Activated naive CD4-positive, alpha-beta T cell treated with anti-CD3 and anti-CD28 coated beads, Interleukin-2, amount 10 ng/mL, durations not matched to agents 7 days and 5 days (primary cell): ENCODE data around the gene SEC24C.
"Not testable (repeated sequence)": the region's sequence is repeated elsewhere in the genome, so short reads cannot be mapped to it uniquely, and the experiment has no call there.

Experiments used
- CTCF ChIA-PET: fragments of 350-600 bp; sonication (Branson Sonifier 250); formaldehyde crosslinking; loops from one replicate; lab custom pipeline; 2021; ENCODE audit warnings: antibody characterized with exemption; lab: Charles Lee
- DNase-seq: peaks from one replicate; pipeline ENCODE4 v3.0.0-alpha.2; 2020
- H3K27ac Mint-ChIP-seq: one replicate; pipeline ENCODE4 v1.8.0; 2021; ENCODE audit warnings: mild to moderate bottlenecking, moderate library complexity, mixed read lengths
- H3K27me3 Mint-ChIP-seq: one replicate; pipeline ENCODE4 v1.8.0; 2021; ENCODE audit warnings: mild to moderate bottlenecking, mixed read lengths
- H3K36me3 Mint-ChIP-seq: one replicate; pipeline ENCODE4 v1.8.0; 2021; ENCODE audit warnings: mixed read lengths
- H3K4me1 Mint-ChIP-seq: one replicate; pipeline ENCODE4 v1.8.0; 2021; ENCODE audit warnings: mixed read lengths
- H3K4me3 Mint-ChIP-seq: one replicate; pipeline ENCODE4 v1.8.0; 2021; ENCODE audit warnings: mild to moderate bottlenecking, moderate library complexity, mixed read lengths
- H3K9me3 Mint-ChIP-seq: one replicate; pipeline ENCODE4 v1.8.0; 2021; ENCODE audit warnings: mixed read lengths

The SEC24C gene

DNA sequence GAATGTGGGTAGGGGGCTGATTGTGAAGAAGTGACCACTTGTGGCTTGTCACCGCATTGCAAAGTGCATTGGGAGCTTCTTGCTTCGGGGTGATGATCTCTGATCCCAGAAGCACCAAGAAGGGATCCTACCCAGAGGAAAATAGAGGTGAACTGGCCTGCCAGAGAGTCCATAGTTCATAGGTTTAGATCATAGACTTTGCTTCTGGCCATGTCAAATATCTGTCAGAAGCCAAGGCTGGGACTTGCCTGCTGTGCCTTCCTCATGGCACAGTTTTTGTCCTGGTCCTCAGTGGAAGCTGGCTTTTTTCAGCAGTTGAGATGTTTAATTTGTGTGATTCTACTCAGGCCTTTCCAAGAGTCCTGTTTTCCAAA is 42.3 kb downstream of the SEC24C start:
- CTCF ChIA-PET, result interaction anchor here (0.8 to 1.4 kb wide), 6 partner anchors 13 to 93 kb away, joined by 3 to 7 read pairs (median 3); a partner anchor contains a TSS
- DNase-seq, result no peak
- Mint-ChIP-seq H3K9me3 (no peaks in the 10 kb centered on the region), H3K36me3 (peaks cover 27% of the 10 kb centered on the region), H3K27me3 (no peaks in the 10 kb centered on the region), H3K4me3 (peak overlapping the region; percentile 94), H3K4me1 (peaks cover 54% of the 10 kb centered on the region), H3K27ac (peak overlapping the region; percentile 93)

DNA sequence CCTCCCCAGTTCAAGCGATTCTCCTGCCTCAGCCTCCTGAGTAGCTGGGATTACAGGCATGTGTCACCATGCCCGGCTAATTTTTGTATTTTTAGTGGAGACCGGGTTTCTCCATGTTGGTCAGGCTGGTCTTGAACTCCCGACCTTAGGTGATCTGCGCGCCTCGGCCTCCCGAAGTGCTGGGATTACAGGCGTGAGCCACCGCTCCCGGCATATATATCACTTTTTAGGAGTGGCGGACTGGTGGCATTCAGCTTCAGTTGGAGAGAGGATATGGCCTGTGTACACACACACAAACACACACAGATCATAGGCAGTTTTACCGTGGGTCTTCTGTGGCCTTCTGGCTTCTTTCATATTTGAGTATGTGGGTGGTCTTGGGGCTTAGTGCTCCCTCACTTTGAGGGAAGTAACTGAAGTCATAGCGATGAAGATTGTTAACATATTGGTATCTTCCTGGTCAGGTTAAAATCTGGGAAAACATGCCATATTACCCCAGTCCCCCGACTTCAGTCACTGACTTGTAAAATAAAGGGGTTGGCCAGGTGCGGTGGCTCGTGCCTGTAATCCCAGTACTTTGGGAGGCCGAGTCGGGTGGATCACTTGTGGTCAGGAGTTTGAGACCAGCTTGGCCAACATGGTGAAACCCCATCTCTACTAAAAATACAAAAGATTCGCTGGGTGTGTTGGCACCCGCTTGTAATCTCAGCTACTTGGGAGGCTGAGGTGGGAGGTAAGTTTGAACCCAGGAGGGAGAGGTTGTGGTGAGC is 43.0 kb downstream of the SEC24C start:
- not testable (repeated sequence) for H3K9me3 Mint-ChIP-seq, H3K27me3 Mint-ChIP-seq, H3K27ac Mint-ChIP-seq, DNase-seq
- peaks cover 26% of the 10 kb centered on the region for H3K36me3 Mint-ChIP-seq
- peak overlapping the region; percentile 56 for H3K4me3 Mint-ChIP-seq
- peaks cover 51% of the 10 kb centered on the region for H3K4me1 Mint-ChIP-seq
- CTCF ChIA-PET, result interaction anchor here (1.0 to 1.1 kb wide), 2 partner anchors 18 to 92 kb away, joined by 3 to 7 read pairs; no protein-coding TSS in a partner anchor

DNA sequence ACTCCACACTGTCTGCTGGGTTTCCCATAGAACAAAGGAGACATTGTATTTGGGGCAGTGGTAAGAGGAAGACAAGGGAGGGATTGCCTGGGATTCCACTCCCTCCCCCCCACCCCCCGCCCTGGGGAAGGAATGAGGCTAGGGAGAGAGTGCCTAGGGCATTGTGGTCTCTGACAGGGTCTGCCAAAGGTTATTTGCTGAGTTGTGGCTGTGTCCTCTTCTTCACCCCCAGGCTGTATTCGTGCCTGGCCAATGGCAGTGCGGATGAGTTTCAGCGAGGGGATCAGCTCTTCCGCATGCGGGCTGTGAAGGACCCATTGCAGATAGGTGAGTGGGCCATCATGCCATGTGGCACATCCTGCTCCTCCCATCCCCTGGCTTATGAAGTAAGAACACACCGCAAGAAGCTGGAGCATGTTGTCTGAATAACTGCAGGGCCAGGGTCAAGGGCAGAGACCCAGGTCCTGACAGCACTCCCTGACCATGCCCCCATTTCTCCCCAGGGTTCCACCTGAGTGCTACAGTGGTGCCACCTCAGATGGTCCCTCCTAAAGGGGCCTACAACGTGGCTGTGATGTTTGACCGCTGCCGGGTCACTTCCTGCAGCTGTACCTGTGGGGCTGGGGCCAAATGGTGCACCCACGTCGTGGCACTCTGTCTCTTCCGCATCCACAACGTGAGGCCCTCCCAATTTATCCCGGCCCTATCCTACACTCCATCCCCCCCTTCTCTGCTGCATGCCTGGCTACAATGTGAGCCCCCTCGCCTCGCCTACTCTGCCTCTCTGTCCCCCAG is 44.9 kb downstream of the SEC24C start:
- Mint-ChIP-seq H3K36me3 (peaks cover 39% of the 10 kb centered on the region), H3K27me3 (no peaks in the 10 kb centered on the region), H3K9me3 (no peaks in the 10 kb centered on the region), H3K27ac (no peak overlapping the region), H3K4me1 (peaks cover 35% of the 10 kb centered on the region), H3K4me3 (no peak overlapping the region)
- no peak for DNase-seq
- CTCF ChIA-PET, result interaction anchor here (1.0 kb wide), 1 partner anchor 91 kb away, joined by 3 read pairs; no protein-coding TSS in a partner anchor

DNA sequence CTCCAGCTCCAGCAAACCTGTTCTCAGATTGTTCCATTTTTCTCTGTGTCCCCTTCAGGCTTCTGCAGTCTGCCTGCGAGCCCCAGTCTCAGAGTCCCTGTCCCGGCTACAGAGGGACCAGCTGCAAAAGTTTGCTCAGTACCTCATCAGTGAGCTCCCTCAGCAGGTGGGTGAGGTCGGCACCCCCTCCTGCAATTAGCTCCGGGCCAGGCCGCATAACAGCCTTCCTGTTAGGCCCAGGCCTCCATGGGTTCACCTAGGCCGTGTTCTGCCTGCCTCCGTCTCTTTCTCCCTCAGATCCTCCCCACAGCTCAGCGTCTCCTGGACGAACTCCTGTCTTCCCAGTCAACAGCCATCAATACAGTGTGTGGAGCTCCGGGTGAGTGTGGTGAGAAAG is 45.5 kb downstream of the SEC24C start:
- Mint-ChIP-seq H3K27me3 (no peaks in the 10 kb centered on the region), H3K4me3 (no peak overlapping the region), H3K9me3 (no peaks in the 10 kb centered on the region), H3K36me3 (peaks cover 41% of the 10 kb centered on the region), H3K4me1 (peaks cover 29% of the 10 kb centered on the region), H3K27ac (no peak overlapping the region)
- CTCF ChIA-PET, result interaction anchor here (1.0 kb wide), 1 partner anchor 90 kb away, joined by 3 read pairs; no protein-coding TSS in a partner anchor
- DNase-seq, result no peak

DNA sequence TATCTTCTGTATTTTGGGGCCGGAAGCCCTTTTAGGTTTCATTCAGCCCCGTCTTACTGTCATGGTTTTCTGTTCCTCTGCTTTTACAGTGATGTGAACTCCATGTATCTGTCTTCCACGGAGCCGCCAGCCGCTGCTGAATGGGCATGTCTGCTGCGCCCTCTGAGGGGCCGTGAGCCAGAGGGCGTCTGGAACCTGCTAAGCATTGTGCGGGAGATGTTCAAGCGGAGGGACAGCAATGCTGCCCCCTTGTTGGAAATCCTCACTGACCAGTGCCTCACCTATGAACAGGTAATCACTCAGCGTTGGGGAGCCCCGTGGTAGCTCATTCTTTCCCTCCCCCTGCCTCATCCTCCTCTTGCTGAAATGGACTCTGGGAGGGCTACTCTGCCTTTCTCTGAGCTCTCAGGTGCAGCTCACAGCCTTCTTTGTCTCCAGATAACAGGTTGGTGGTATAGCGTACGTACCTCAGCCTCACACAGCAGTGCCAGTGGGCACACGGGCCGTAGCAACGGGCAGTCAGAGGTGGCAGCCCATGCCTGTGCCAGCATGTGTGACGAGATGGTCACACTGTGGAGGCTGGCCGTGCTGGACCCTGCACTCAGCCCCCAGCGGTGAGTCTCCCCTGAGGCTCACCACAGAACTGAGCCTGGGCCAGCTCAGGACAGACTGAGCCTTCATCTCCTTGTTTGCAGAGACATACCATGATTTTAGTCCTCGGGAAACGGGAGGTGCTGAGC is 46.9 kb downstream of the SEC24C start:
- CTCF ChIA-PET, result no interaction called here
- peaks cover 20% of the 10 kb centered on the region for H3K4me1 Mint-ChIP-seq
- H3K36me3 Mint-ChIP-seq, result peaks cover 48% of the 10 kb centered on the region

DNA sequence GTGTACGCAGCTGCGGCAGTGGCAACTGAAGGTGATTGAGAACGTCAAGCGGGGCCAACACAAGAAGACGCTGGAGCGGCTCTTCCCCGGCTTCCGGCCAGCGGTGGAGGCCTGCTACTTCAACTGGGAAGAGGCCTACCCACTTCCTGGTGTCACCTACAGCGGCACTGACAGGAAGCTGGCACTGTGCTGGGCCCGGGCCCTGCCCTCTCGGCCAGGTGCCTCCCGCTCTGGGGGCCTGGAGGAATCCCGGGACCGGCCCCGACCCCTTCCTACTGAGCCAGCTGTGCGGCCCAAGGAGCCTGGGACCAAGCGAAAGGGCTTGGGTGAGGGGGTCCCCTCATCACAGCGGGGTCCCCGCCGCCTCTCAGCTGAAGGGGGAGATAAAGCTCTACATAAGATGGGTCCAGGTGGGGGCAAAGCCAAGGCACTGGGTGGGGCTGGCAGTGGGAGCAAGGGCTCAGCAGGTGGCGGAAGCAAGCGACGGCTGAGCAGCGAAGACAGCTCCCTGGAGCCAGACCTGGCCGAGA is 47.8 kb downstream of the SEC24C start:
- no peak overlapping the region for H3K4me3 Mint-ChIP-seq
- H3K36me3 Mint-ChIP-seq, result peaks cover 50% of the 10 kb centered on the region

More for the DNA sequence above, 46.9 kb downstream of the SEC24C start:
- no peaks in the 10 kb centered on the region for H3K27me3 Mint-ChIP-seq
- H3K4me3 Mint-ChIP-seq, result no peak overlapping the region
- H3K9me3 Mint-ChIP-seq, result no peaks in the 10 kb centered on the region
- no peak for DNase-seq
- no peak overlapping the region for H3K27ac Mint-ChIP-seq

DNA sequence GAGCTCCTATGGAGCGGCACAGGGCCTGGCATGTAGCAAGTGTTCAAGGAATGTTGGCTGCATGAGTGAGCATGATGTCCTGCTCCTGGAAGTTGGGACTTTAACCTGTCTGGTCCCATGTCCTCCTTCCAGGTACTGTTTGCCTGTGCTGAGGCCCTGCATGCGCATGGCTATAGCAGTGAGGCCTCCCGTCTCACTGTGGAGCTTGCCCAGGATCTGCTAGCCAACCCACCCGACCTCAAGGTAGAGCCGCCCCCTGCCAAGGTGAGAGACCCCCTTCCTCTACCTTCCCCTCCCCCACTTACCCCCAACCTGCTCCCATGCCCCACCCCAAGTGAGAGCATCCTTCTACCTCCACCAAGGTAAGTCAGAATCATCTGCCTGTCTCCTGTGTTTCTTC is 49.3 kb downstream of the SEC24C start:
- Mint-ChIP-seq H3K27me3 (no peaks in the 10 kb centered on the region), H3K36me3 (peaks cover 63% of the 10 kb centered on the region), H3K4me3 (no peak overlapping the region), H3K9me3 (no peaks in the 10 kb centered on the region), H3K4me1 (peaks cover 2% of the 10 kb centered on the region), H3K27ac (no peak overlapping the region)
- no peak for DNase-seq
- CTCF ChIA-PET, result no interaction called here

More for the DNA sequence above, 47.8 kb downstream of the SEC24C start:
- Mint-ChIP-seq H3K27ac (no peak overlapping the region), H3K4me1 (peaks cover 13% of the 10 kb centered on the region), H3K27me3 (no peaks in the 10 kb centered on the region), H3K9me3 (no peaks in the 10 kb centered on the region)
- CTCF ChIA-PET, result no interaction called here
- no peak for DNase-seq

DNA sequence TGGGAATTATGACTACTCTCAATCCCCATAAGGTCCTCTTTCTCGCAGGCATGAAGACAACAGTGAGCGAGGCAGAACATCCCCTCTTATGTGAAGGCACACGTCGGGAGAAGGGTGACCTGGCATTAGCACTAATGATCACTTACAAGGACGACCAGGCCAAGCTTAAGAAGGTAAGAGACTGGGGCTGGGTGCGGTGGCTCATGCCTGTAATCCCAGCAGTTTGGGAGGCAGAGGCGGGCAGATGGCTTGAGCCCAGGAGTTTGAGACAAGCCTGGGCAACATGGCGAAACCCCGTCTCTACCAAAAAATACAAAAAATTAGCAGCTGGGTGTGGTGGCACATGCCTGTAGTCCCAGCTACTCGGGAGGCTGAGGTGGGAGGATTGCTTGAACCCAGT is 51.3 kb downstream of the SEC24C start:
- H3K4me1 Mint-ChIP-seq, H3K4me3 Mint-ChIP-seq, H3K27me3 Mint-ChIP-seq, DNase-seq, H3K9me3 Mint-ChIP-seq, H3K27ac Mint-ChIP-seq, CTCF ChIA-PET: not testable (repeated sequence)
- peaks cover 51% of the 10 kb centered on the region for H3K36me3 Mint-ChIP-seq

DNA sequence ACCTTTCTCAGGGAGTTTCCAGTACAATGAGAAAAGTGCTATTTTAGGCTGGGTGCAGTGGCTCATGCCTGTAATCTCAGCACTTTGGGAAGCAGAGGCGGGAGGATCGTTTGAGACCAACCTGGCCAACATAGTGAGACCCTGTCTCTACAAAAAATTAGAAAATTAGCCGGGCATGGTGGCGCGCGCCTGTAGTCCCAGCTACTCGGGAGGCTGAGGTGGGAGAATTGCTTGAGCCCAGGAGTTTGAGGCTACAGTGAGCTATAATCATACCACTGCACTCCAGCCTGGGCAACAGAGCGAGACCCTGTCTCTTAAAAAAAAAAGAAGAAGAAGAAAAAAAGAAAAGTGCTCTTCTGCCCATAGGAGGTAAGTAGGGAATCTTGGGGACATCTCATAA is 51.9 kb downstream of the SEC24C start:
- CTCF ChIA-PET, result interaction anchor here (1.5 kb wide), 1 partner anchor 84 kb away, joined by 3 read pairs; no protein-coding TSS in a partner anchor
- not testable (repeated sequence) for H3K27me3 Mint-ChIP-seq, H3K27ac Mint-ChIP-seq, DNase-seq, H3K9me3 Mint-ChIP-seq, H3K4me3 Mint-ChIP-seq, H3K4me1 Mint-ChIP-seq
- peaks cover 49% of the 10 kb centered on the region for H3K36me3 Mint-ChIP-seq

DNA sequence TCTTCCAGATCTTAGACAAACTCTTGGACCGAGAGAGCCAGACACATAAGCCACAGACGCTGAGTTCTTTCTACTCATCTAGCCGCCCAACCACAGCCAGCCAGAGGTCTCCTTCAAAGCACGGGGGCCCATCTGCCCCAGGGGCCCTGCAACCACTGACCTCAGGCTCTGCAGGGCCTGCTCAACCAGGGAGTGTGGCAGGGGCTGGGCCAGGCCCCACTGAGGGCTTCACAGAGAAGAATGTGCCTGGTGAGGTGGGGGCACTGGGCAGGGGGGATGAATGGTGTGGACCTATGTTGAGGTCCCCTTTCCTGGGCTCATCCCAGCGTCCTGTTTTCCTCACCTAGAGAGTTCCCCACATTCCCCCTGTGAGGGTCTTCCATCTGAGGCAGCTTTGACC is 52.6 kb downstream of the SEC24C start:
- H3K27ac Mint-ChIP-seq, result no peak overlapping the region
- H3K4me1 Mint-ChIP-seq, result no peaks in the 10 kb centered on the region
- no peaks in the 10 kb centered on the region for H3K9me3 Mint-ChIP-seq
- no peak for DNase-seq
- no peaks in the 10 kb centered on the region for H3K27me3 Mint-ChIP-seq
- no peak overlapping the region for H3K4me3 Mint-ChIP-seq
- CTCF ChIA-PET, result interaction anchor here (1.5 kb wide), 1 partner anchor 83 kb away, joined by 3 read pairs; no protein-coding TSS in a partner anchor
- H3K36me3 Mint-ChIP-seq, result peaks cover 49% of the 10 kb centered on the region

DNA sequence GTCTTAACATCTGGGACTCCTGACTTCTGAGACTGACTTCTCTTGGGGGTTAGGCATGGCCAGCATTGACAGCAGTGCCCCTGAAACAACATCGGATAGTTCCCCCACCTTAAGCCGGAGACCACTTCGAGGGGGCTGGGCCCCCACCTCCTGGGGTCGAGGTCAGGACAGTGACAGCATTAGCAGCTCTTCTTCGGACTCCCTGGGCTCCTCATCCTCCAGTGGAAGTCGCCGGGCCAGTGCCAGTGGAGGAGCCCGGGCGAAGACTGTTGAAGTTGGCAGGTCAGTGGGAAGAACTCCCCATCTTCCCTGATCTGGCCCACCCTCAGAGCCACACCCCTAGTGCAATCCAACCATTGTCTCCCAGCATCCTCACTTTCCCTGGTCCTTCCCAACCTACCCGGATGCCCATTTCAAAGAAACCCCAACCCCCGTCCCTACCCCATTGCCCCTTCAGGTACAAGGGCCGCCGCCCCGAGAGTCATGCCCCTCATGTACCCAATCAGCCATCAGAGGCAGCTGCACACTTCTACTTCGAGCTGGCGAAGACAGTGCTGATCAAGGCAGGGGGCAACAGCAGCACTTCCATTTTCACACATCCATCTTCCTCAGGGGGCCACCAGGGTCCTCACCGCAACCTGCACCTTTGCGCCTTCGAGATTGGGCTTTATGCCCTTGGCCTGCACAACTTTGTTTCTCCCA is 53.3 kb downstream of the SEC24C start:
- Mint-ChIP-seq H3K27me3 (no peaks in the 10 kb centered on the region), H3K36me3 (peaks cover 53% of the 10 kb centered on the region), H3K4me1 (no peaks in the 10 kb centered on the region), H3K9me3 (no peaks in the 10 kb centered on the region), H3K27ac (no peak overlapping the region), H3K4me3 (no peak overlapping the region)
- DNase-seq, result no peak
- CTCF ChIA-PET, result interaction anchor here (1.5 kb wide), 1 partner anchor 82 kb away, joined by 3 read pairs; no protein-coding TSS in a partner anchor

DNA sequence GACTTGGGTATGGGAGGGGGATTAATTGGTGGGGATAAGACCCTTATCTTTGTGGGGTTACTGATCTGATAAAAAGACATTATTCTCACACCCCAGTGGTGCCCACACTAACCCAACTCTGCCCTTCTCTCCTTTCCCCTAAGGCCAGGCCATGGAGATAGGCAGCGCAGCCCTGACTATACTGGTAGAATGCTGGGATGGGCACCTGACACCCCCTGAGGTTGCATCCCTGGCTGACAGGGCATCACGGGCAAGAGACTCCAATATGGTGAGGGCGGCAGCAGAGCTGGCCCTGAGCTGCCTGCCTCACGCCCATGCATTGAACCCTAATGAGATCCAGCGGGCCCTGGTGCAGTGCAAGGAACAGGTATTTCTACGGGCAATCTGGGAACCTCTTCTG is 53.9 kb downstream of the SEC24C start:
- CTCF ChIA-PET, result no interaction called here
- peaks cover 54% of the 10 kb centered on the region for H3K36me3 Mint-ChIP-seq
- DNase-seq, result no peak
- H3K4me3 Mint-ChIP-seq, result no peak overlapping the region
- H3K27me3 Mint-ChIP-seq, result no peaks in the 10 kb centered on the region
- H3K27ac Mint-ChIP-seq, result no peak overlapping the region
- H3K9me3 Mint-ChIP-seq, result no peaks in the 10 kb centered on the region
- no peaks in the 10 kb centered on the region for H3K4me1 Mint-ChIP-seq

DNA sequence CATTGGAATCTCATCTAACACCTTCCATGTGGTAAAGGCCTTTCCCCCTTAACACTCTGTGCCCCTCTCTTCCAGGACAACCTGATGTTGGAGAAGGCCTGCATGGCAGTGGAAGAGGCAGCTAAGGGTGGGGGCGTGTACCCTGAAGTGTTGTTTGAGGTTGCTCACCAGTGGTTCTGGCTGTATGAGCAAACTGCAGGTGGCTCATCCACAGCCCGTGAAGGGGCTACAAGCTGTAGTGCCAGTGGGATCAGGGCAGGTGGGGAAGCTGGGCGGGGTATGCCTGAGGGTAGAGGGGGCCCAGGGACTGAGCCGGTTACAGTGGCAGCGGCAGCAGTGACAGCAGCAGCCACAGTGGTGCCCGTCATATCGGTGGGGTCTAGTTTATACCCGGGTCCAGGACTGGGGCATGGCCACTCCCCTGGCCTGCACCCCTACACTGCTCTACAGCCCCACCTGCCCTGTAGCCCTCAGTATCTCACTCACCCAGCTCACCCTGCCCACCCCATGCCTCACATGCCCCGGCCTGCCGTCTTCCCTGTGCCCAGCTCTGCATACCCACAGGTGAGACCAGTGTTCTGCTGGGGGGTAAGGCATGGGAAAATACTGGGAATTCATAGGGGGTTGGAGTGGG is 54.9 kb downstream of the SEC24C start:
- DNase-seq, result no peak
- Mint-ChIP-seq H3K36me3 (peaks cover 56% of the 10 kb centered on the region), H3K27ac (no peak overlapping the region), H3K4me3 (no peak overlapping the region), H3K4me1 (peaks cover 6% of the 10 kb centered on the region), H3K9me3 (no peaks in the 10 kb centered on the region), H3K27me3 (no peaks in the 10 kb centered on the region)
- CTCF ChIA-PET, result no interaction called here
